Endothelial cell of umbilical vein (primary cell): ENCODE measurements around the gene HMGCL. TPM values are rescaled to one million over a fixed set of nuclear protein-coding genes. Genes with fewer than 3 reads are reported as not detected.
A peak's percentile ranks its signal among the peaks of the same experiment; 100 is the strongest.

Experiments
- BruUV-seq: library from RNA; stranded (reverse); fragments of 400-500 nt; replicated peaks from 2 replicates; lab custom pipeline; 2021; lab: Mats Ljungman, UMichigan
- CTCF ChIA-PET: fragments of 300-600, 350-600 bp; sonication (Branson Sonifier 250); formaldehyde crosslinking; loops from one replicate; lab custom pipeline; 2021; ENCODE audit warnings: antibody characterized with exemption, inconsistent platforms; lab: Charles Lee
- POLR2A ChIA-PET: fragments of 300-600, 350-600 bp; sonication (Branson Sonifier 250); formaldehyde crosslinking; loops from one replicate; lab custom pipeline; 2021; ENCODE audit warnings: antibody characterized with exemption, inconsistent platforms; lab: Charles Lee
- DNase-seq: peaks from one replicate; pipeline ENCODE4 v3.0.0-alpha.2; 2011; ENCODE audit warnings: low read depth, low spot score
- FAIRE-seq: peaks from 2 replicates; lab custom pipeline; 2011; peaks lifted over from hg19 to GRCh38; lab: Jason Lieb, UNC
- H2AFZ ChIP-seq: 2 replicates; pipeline ENCODE4 v1.6.0; 2012; ENCODE audit warnings: low read depth, low read length, control low read depth, inconsistent platforms
- H3K27ac ChIP-seq: 2 replicates; pipeline ENCODE4 v1.5.1; 2011; ENCODE audit warnings: low read depth, mild to moderate bottlenecking, control low read depth, low read length, moderate library complexity; ENCODE audit not compliant: insufficient read depth
- H3K27me3 ChIP-seq, 2 experiments: 2 replicates each; pipeline versions ENCODE4 v1.6.0 to v1.6.1; 2011; ENCODE audit warnings: low read length in 2 of 2, mixed read lengths in 1 of 2; ENCODE audit not compliant: control insufficient read depth in 2 of 2, insufficient read depth in 2 of 2
- H3K36me3 ChIP-seq, 2 experiments: 2 replicates in 1 of 2; 3 replicates in 1 of 2; pipeline ENCODE4 v1.5.1; 2011; ENCODE audit warnings: low read length in 2 of 2, mild to moderate bottlenecking in 1 of 2, moderate library complexity in 1 of 2; ENCODE audit not compliant: control insufficient read depth in 2 of 2, insufficient read depth in 2 of 2; ENCODE audit errors: extremely low read depth in 1 of 2
- H3K4me1 ChIP-seq: 3 replicates; pipeline ENCODE4 v1.5.1; 2011; ENCODE audit warnings: mild to moderate bottlenecking, low read length; ENCODE audit not compliant: control insufficient read depth, insufficient read depth; ENCODE audit errors: extremely low read depth
- H3K4me2 ChIP-seq: 2 replicates; pipeline ENCODE4 v1.6.1; 2011; ENCODE audit warnings: low read length, control low read depth, mixed read lengths; ENCODE audit not compliant: insufficient read depth
- H3K4me3 ChIP-seq, 3 experiments: fragments of 200-600 bp in 1 of 3; sonication (generic), shearing (Covaris generic) in 1 of 3; replicated peaks in 1 of 3; 2 replicates each; pipeline ENCODE4 v1.5.1; 2011 to 2016; ENCODE audit warnings: control low read depth in 3 of 3, low read length in 3 of 3, mild to moderate bottlenecking in 2 of 3, inconsistent platforms in 1 of 3, low read depth in 1 of 3, moderate library complexity in 1 of 3; ENCODE audit not compliant: insufficient read depth in 1 of 3
- H3K79me2 ChIP-seq: 2 replicates; pipeline ENCODE4 v1.6.0; 2012; ENCODE audit warnings: low read length, inconsistent platforms; ENCODE audit not compliant: control insufficient read depth, insufficient read depth
- H3K9ac ChIP-seq: replicated peaks from 2 replicates; pipeline ENCODE3; 2011; ENCODE audit warnings: low read length, control low read depth; ENCODE audit not compliant: insufficient read depth; ENCODE audit errors: extremely low read depth
- H3K9me1 ChIP-seq: replicated peaks from 3 replicates; pipeline ENCODE4 v1.6.0; 2011; ENCODE audit warnings: mild to moderate bottlenecking, low read length; ENCODE audit not compliant: control insufficient read depth, insufficient read depth; ENCODE audit errors: extremely low read depth
- H3K9me3 ChIP-seq: replicated peaks from 2 replicates; pipeline ENCODE4 v1.5.1; 2012; ENCODE audit warnings: low read length, inconsistent platforms; ENCODE audit not compliant: control insufficient read depth, insufficient read depth
- H4K20me1 ChIP-seq: replicated peaks from 2 replicates; pipeline ENCODE3; 2011; ENCODE audit warnings: mild to moderate bottlenecking, low read length; ENCODE audit not compliant: control insufficient read depth, insufficient read depth; ENCODE audit errors: extremely low read depth
- EZH2 ChIP-seq: IDR thresholded peaks from 2 replicates; pipeline ENCODE4 v1.6.1; 2012; ENCODE audit warnings: borderline replicate concordance, low read depth, mild to moderate bottlenecking, moderate library complexity, low read length, inconsistent platforms; ENCODE audit not compliant: severe bottlenecking
- MAX ChIP-seq: IDR thresholded peaks from 2 replicates; pipeline ENCODE4 v1.6.1; 2011; ENCODE audit not compliant: insufficient read depth, insufficient read length
- MYC ChIP-seq: IDR thresholded peaks from one replicate; pipeline ENCODE4 v1.6.1; 2011; ENCODE audit warnings: mild to moderate bottlenecking, low read depth, low read length
- POLR2A ChIP-seq: IDR thresholded peaks from 2 replicates; pipeline ENCODE4 v1.6.1; 2012; ENCODE audit warnings: low read depth, mild to moderate bottlenecking, control low read depth, low read length
- POLR2AphosphoS5 ChIP-seq: IDR thresholded peaks from 2 replicates; pipeline ENCODE4 v1.6.1; 2012; ENCODE audit warnings: low read depth, mild to moderate bottlenecking, control low read depth, low read length, moderate library complexity; ENCODE audit not compliant: insufficient read depth
- dilution Hi-C: fragments of 300-500 bp; cut with MboI; formaldehyde crosslinking; loops from one replicate; pipeline ENCODE4 v1.15.0; 2019; ENCODE audit warnings: low sequenced_read_pairs; ENCODE audit not compliant: extremely low pct_ligation_motif_present
- intact Hi-C: fragments of 100-400 bp; cut with micrococcal nuclease; formaldehyde crosslinking; loops from one replicate; pipeline ENCODE4 v1.10.0; 2022
- polyA plus RNA-seq, 4 experiments: library from polyadenylated mRNA; depleted of rRNA in 3 of 4; stranded (reverse) in 3 of 4; unstranded in 1 of 4; fragments of >200 nt; gene quantifications; 2 replicates each; pipeline versions ENCODE4 v1.2.1 to v1.2.3, GENCODE V29; 2011 to 2012; ENCODE audit warnings: missing spikeins in 1 of 4
- total RNA-seq: library from RNA; stranded (reverse); gene quantifications from 2 replicates; pipeline ENCODE4 v1.2.3, GENCODE V29; 2021

Gene HMGCL
- total and polyA plus RNA-seq, 2 donors (not counting 3 experiments of a cell fraction or from before 2014, with no cell fraction given): 24.2 to 30.0 TPM

- Histone ChIP-seq H3K79me2 (no peaks in the 10 kb centered on the region), H3K9me3 (no peaks in the 10 kb centered on the region), H3K27me3 (peaks cover 4 to 10% of the 10 kb centered on the region in 2 experiments), H2AFZ (peak overlapping the region; percentile 97), H3K9ac (no peak overlapping the region), H3K36me3 (no peaks in the 10 kb centered on the region), H3K9me1 (no peaks in the 10 kb centered on the region), H3K27ac (no peak overlapping the region), H3K4me3 (no peak overlapping the region), H3K4me2 (peak overlapping the region; percentile 77), H4K20me1 (no peaks in the 10 kb centered on the region), H3K4me1 (peaks cover 4% of the 10 kb centered on the region)
- TF ChIP-seq MAX (no peak), MYC (no peak)
- dilution Hi-C loops (no loop called here), intact Hi-C loops (loop anchor here (2.0 kb wide), 1 partner anchor 28 kb away; no protein-coding TSS in a partner anchor)
- CTCF ChIA-PET: interaction anchor here (0.7 to 2.2 kb wide), 8 partner anchors 44 to 243 kb away, joined by 3 to 18 read pairs (median 4); partner anchors contain the start of genes HMGCL and MYOM3
- FAIRE-seq (no peak), DNase-seq (no peak)
- no TSS peak for BruUV-seq
- POLR2A ChIA-PET: interaction anchor here (0.6 kb wide), 1 partner anchor 44 kb away, joined by 3 read pairs; no protein-coding TSS in a partner anchor
Observed at GRCh38 chr1:23869051-23869450, 43.8 kb upstream of the HMGCL start.

- no peak for DNase-seq
- ChIA-PET CTCF (interaction anchor here (0.7 to 2.2 kb wide), 8 partner anchors 13 to 244 kb away, joined by 3 to 18 read pairs (median 4); partner anchors contain the start of genes HMGCL and MYOM3), POLR2A (interaction anchor here (0.6 kb wide), 1 partner anchor 43 kb away, joined by 3 read pairs; no protein-coding TSS in a partner anchor)
- H3K9me1 ChIP-seq: no peaks in the 10 kb centered on the region
- no peak for FAIRE-seq
- peak overlapping the region; percentile 97 for H2AFZ ChIP-seq
- BruUV-seq: no TSS peak
- H3K4me2 ChIP-seq: peak overlapping the region; percentile 77
- dilution Hi-C loops (no loop called here), intact Hi-C loops (loop anchor here (1.0 to 2.0 kb wide), 6 partner anchors 28 to 96 kb away; partner anchors contain the start of genes HMGCL and PNRC2)
- no peak overlapping the region for H3K9ac ChIP-seq
- H3K4me1 ChIP-seq: peaks cover 4% of the 10 kb centered on the region
- H3K36me3 ChIP-seq: no peaks in the 10 kb centered on the region
- peaks cover 4 to 10% of the 10 kb centered on the region in 2 experiments for H3K27me3 ChIP-seq
- H3K9me3 ChIP-seq: no peaks in the 10 kb centered on the region
- H3K27ac ChIP-seq: no peak overlapping the region
- H3K4me3 ChIP-seq: peak overlapping the region in 2 of 3 experiments; percentile 52 to 61
- no peaks in the 10 kb centered on the region for H4K20me1 ChIP-seq
- TF ChIP-seq MAX (no peak), POLR2AphosphoS5 (no peak), POLR2A (no peak), EZH2 (no peak), MYC (no peak)
- no peaks in the 10 kb centered on the region for H3K79me2 ChIP-seq
Observed at GRCh38 chr1:23868557-23869016, 43.4 kb upstream of the HMGCL start.
